Urothelium cell line (cell line): ENCODE data around the gene ZBED4.

Experiments used
- DNase-seq: peaks from one replicate; pipeline ENCODE4 v3.0.0; 2011; ENCODE audit warnings: low spot score, mixed read lengths
- FAIRE-seq: peaks from 2 replicates; lab custom pipeline; 2011; peaks lifted over from hg19 to GRCh38; lab: Jason Lieb, UNC

ZBED4 gene

DNA sequence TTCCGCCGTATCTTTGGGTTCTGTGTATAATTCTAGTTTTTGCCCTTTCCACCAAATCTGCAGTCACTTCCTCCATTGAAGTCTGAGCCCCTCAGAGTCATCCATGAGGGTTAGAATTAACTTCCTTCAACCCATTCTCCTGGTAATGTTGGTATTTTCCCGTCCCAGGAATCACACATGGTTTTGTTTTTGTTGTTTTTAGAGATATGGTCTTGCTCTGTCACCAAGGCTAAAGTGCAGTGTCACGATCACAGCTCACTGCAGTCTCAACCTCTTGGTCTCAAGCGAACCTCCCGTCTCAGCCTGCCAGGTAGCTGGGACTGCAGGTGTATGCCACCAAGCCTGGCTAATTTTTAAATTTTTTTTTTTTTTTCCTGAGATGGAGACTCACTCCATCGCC is 18.7 kb downstream of the ZBED4 start:
- FAIRE-seq: no peak
- DNase-seq: no peak

DNA sequence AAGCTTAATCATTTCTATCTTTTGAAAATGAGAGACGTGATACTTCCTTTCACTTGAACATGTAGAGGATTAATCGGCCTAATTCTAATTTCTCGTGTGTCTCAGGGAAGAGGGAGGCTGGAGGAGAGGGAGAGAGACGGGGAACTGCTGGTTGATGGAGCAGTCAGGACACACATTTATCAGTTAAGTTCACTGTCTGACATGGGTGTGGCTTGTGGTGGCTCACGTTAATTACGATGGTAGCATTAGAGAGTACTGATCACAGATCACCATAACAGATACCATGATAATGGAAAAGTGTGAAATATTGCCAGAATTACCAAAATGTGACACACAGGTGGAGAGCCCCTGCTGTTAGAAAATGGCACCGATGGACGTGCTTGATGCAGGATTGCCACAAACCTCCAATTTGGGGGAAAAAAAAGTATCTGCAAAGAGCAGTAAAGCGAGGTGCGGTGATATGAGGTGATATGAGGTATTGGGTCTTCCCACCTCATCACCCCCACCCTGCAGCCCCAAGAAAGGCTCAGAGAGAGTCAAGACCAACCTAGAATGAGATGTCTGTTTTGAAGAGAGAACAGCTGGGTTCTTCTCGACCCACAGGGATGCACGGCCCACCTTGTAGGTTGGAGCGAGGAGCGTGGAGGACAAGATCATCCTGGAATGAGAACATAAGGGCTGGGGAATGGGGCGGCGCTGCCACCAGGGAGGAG is 19.7 kb downstream of the ZBED4 start:
- FAIRE-seq (no peak), DNase-seq (no peak)

DNA sequence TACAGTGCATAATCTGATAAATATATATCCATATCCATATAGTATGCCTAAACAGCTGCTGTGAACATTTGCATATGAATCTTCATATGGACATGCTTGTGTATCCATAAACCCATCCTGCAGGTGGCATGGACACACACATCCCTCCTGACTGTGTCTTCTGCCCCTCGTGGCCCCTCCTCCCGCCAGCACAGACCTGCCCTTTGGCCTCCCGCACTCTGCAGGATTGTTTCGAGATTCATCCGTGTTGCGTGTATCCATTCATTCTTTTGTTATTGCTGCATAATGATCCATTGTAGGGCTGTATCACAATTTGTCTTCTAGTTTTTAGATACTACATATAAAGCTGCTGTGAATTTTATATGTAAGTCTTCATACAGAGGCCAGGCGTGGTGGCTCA is 24.0 kb downstream of the ZBED4 start:
- DNase-seq (no peak), FAIRE-seq (no peak)

DNA sequence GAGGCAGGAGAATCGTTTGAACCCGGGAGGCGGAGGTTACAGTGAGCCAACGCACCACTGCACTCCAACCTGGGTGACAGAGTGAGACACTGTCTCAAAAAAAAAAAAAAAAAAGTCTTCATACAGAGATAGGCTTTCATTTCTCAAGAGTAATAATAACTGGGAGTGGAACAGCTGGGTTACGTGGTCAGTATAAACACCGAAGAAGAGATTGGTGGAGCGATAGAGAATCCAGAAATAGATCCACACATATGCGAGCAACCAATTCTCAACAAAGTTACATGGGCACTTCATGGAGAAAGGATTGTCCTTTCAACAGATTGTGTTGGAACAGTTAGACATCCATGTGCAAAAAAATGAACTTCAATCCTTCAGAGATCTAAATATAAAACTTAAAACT is 24.6 kb downstream of the ZBED4 start:
- DNase-seq (no peak), FAIRE-seq (no peak)

DNA sequence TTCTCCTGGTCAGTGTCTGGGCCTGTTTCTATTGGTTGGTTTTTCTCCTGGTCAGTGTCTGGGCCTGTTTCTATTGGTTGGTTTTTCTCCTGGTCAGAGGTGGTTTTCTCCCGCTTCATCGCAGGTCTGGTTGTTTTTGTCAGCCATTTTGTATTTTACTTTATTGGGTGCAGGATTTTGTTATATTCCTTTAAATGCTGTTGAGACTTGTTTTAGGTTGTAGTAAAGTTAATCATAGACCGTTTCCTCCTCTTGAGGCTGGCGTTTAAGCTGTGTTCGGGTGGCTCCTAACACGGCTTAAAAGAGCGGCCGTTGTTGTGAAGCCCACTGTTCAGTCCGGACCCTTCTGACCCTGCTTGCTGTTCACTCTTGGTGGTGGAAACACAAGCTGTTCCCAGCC is 26.2 kb downstream of the ZBED4 start:
- FAIRE-seq (no peak), DNase-seq (no peak)

DNA sequence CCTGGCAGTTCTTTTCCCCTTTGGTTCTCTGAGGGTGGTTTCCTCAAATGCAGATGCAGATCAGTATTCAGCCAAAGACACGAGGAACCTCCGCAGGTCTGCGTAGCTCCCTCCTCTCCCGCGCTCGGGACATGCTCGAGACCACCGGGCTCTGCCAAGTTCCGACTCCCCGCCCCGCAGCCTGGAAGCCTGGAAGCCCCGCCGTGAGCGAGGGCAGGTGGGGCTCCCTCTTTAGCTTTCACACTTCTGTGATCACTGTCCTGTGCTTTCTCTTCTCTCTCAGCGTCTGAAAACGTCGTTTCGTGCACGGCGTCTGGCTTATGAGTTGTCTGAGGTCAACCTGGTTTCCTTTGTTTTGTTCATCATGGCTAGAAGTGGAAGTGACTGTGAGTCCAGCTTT is 26.6 kb downstream of the ZBED4 start:
- no peak for FAIRE-seq
- no peak for DNase-seq

DNA sequence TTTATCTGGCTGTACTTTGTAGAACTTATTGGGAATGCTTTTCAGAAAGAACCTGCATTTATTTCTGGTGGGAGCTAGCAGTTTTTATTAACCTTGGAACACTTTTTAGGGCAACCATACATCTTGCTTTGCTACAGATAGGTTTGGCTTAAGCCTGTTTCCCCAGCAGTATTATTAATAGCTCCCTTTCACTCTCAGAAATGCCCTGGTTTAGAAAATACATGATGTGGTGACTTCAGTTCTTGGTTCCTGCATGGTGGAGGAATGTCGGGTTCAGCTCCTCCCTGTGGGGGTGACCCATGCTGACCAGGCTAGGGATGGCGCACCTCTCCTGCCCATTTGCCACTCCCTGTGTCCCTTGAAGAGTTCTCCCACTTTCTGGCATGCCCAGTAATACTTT is 28.2 kb downstream of the ZBED4 start:
- FAIRE-seq: no peak

DNA sequence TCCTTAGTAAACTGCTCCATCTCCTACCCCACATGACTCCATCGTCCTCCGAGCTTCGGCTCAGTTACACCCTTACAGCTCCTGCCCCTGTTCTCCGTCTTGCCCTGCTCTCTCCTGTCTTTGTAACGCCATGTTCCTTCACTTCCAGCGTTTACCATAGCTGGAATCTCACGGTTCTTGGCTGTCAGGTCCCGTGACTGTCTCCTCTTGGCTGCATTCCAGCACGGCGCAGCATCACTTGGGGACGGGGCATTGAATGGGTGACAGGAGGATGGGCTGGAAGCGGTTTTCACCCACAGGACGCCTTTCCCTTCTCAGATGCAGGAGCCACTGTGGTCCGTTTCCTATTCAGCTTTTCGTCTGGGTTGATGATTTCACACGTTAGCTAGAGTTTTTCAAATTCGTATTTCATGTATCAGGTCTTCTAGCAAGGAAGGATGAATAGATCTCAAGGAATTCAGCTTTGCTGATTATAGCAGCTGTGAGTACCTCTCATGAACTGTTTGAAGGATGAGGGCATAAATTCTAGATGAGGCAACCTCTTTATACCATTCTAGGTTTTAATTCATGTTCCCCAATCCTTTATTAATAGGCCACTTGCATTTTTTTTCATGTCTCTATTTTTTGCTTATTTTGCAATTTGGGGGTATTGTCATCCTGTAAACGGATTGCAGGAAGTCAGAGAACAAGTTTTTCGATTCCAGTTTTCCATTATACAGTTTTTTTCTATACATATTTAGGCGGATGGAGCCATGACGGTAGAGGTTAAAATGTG is 29.1 kb downstream of the ZBED4 start:
- FAIRE-seq (no peak), DNase-seq (no peak)

More for the DNA sequence above, 28.2 kb downstream of the ZBED4 start:
- no peak for DNase-seq

DNA sequence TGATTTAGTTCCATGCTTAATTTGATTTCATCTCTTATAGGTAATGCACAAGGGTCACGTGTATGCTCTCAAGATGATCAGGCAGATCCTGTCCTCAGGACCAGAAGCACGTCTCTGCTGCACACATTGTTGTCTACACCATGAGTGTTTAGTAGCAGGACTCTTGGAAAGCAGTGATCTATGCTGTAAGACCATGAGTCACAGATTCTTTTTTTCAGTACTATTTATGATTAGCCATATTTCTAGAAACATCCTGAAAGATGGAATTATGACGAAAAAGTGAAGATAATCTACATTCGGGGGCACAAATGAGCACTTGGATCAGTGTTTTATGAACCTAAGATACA is 29.6 kb downstream of the ZBED4 start:
- no peak for DNase-seq
- no peak for FAIRE-seq

DNA sequence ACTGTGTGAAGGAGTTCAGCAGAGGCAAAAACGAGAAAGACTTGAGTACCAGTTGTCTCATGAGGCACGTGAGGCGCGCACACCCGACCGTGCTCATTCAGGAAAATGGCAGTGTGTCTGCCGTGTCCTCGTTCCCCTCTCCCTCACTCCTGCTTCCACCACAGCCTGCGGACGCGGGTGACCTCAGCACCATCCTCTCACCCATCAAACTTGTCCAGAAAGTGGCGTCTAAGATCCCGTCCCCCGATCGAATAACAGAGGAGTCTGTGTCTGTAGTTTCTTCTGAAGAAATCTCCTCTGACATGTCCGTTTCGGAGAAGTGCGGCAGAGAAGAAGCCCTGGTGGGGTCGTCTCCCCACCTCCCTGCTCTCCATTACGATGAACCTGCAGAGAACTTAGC is 30.4 kb downstream of the ZBED4 start:
- FAIRE-seq: no peak
- DNase-seq: no peak

DNA sequence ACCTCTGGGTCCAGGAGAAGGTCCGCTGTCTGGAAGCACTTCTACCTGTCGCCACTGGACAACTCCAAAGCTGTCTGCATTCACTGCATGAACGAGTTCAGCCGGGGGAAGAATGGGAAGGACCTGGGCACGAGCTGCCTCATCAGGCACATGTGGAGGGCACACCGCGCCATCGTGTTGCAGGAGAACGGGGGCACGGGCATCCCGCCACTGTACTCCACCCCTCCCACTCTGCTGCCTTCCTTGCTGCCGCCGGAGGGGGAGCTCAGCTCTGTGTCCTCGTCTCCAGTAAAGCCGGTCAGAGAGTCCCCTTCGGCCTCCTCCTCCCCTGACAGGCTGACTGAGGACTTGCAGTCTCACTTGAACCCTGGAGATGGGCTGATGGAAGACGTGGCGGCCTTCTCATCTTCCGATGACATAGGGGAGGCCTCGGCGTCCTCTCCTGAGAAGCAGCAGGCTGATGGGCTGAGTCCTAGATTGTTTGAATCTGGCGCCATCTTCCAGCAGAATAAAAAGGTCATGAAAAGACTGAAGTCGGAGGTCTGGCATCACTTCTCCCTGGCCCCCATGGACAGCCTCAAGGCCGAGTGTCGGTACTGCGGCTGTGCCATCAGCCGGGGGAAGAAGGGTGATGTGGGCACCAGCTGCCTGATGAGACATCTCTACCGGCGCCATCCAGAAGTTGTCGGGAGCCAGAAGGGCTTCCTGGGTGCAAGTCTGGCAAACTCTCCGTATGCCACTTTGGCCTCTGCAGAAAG is 31.0 kb downstream of the ZBED4 start:
- no peak for FAIRE-seq
- no peak for DNase-seq

DNA sequence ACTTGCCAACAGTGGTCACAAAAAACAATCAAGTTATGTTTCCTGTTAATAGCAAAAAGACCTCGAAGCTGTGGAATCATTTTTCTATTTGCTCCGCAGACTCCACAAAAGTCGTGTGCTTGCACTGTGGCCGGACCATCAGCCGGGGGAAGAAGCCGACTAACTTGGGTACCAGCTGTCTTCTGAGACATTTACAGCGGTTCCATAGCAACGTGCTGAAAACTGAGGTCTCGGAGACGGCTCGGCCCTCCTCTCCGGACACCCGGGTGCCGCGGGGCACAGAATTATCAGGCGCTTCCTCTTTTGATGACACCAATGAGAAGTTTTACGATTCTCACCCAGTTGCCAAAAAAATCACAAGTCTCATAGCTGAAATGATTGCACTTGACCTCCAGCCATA is 31.6 kb downstream of the ZBED4 start:
- FAIRE-seq (no peak), DNase-seq (no peak)

DNA sequence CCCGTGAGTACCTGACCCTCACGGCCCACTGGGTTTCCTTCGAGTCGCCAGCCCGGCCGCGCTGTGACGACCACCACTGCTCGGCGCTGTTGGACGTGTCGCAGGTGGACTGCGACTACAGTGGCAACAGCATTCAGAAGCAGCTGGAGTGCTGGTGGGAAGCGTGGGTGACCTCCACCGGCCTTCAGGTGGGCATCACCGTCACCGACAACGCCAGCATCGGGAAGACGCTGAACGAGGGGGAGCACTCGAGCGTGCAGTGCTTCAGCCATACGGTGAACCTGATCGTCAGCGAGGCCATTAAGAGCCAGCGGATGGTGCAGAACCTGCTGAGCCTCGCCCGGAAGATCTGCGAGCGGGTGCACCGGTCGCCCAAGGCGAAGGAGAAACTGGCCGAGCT is 32.2 kb downstream of the ZBED4 start:
- DNase-seq (no peak), FAIRE-seq (peak; percentile 44)

DNA sequence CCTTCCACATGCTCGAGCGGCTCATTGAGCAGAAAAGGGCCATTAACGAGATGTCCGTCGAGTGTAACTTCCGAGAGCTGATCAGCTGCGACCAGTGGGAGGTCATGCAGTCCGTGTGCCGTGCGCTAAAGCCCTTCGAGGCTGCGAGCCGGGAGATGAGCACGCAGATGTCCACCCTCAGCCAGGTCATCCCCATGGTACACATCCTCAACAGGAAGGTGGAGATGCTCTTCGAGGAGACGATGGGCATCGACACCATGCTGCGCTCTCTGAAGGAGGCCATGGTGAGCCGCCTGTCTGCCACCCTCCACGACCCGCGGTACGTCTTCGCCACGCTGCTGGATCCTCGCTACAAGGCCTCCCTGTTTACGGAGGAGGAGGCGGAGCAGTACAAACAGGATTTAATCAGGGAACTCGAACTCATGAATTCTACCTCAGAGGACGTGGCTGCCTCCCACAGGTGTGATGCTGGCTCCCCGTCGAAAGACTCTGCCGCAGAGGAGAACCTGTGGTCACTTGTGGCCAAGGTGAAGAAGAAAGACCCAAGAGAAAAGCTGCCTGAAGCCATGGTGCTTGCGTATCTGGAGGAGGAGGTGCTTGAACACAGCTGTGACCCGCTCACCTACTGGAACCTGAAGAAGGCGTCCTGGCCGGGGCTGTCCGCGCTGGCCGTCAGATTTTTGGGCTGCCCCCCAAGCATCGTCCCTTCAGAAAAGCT is 32.9 kb downstream of the ZBED4 start:
- DNase-seq (no peak), FAIRE-seq (no peak)

DNA sequence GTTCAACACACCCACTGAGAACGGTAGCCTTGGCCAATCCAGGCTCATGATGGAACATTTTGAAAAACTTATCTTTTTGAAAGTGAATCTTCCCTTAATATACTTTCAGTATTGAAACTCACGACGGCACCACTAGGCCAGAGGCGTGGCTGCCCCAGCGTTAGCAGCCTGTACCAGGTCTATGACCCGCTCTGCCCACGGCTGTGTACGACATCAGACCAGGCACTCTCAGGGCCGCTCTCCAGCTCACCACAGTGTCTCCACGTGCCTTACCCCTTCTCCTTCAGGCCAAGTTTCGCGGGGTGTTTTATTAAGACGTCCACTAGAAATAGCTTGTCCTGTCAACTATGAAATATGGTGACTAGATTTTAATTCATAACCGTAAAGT is 33.4 kb downstream of the ZBED4 start:
- no peak for DNase-seq
- FAIRE-seq: no peak

DNA sequence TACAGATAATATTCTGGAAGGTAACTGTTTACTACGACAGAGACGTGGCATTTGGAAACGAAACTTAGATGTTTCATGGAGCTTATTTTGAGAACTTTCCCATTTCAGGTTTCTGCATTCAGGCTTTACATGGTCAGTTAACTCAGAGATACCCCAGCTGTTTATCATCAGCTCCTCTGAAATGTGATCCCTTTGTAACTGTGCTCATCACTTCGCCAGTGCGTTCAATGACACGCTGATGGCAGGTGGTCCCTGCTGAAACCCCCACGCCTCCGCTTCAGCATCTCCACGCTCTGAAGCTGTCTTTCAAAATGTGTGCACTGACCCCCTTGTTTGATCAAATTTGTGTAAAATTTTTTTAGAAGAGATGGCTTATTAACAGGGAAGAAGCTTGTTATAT is 34.1 kb downstream of the ZBED4 start:
- FAIRE-seq (no peak), DNase-seq (no peak)

DNA sequence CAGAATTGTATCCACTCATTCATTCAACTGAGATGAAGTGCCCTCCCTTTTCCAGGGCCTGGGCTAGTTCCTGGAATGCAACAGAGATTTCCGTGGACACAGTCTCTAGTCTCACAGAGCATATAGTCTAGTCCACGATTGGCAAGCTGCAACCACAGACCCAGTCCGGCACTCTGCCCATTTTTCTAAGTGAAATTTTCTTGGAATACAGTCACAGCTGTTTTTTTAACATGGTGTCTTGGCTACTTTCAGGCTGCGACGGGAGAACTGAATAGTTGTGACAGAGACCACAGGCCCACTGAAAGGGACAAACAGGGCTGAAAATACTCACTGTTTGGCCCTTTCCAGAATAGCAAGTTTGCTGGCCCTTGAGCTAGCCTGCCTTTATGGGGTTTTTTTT is 35.4 kb downstream of the ZBED4 start:
- DNase-seq: no peak
- no peak for FAIRE-seq

DNA sequence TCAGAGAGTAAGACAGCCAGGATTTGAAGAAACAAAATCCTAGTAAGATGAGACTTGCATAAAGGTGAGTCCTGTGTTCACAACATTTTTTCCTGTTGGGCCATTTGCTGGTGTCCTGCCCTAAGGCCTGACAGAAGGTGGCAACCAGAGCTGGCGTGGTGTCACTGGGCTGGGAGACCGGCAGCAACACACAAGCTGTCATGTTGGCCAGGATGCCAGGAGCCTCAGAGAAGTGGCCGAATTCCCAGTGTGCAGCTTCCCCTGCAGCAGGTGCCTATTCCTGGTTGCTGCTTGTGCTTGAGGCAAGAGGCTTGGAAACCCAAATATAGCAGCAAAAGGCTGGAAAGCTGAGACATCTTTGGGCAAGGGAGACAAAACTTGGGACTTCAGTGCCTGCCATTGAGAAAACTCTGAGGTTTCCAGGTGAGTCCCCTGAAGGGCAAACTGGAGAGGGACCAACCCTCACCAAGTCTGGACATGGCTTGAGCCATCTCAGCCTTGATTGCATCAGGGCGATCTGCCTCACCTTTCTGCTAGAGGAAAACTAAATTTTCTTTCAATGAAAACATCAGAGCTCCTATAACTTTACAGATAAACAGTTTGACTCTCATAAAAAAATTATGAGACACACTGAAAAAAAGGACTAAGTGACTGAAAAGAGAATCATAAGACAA is 38.7 kb downstream of the ZBED4 start:
- peak; percentile 35 for FAIRE-seq
- DNase-seq: no peak

DNA sequence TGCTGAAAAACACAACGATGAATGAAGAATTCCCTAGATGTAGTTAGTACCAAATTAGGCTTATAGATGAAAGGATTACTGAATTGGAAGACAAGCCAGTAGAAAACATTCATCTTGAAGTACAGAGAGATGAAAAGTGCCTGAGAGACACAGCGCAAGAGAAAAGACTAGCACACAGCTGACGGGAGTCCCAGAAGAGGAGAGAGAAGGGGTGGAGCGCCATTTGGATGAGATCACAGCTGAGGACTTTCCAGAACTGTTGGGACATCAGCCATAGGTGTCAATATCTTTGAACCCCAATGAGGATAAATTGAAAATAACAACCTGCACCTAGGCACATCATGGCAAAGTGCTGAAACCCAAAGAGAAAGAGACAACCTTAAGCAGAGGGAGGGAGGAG is 39.4 kb downstream of the ZBED4 start:
- DNase-seq (no peak), FAIRE-seq (no peak)

DNA sequence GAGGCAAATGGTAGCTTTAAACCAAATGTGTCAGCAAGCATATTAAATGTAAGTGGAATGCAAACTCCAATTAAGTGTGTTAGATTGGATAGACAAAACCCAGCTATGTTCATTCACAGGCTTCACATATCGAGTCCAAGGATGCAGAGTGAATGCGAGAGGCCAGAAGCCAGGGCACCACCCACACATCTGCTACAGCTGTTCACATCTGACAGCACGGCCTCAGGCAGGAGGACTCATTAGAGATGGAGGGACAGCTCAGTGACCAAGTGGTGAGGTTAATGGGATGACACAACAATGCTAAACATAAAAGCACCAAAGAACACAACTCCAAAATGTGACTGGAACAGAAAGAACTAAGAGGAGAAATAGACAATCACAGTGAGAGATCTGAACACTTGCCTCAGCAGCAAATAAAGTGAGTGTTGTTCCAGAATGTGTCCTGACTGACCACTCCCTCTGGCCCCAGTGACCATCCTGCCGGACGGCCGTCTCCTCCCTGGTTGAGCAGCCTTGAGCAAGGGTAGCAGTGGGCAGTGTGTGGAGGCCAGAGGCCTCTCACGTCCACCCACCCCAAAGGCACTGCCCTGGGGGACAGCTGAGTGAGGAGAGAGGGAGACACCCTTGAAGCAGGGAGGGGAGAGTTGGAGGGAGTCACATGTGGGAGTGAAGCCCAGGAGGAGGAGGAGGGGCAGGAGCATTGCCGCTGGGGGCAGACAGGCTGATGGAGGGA is 40.8 kb downstream of the ZBED4 start:
- FAIRE-seq: peak; percentile 65
- DNase-seq: no peak
